GM11168 (cell line): Measurements from ENCODE around the gene GALNT1.

Experiments used
- in situ Hi-C: fragments of 300-500 bp; cut with MboI; formaldehyde crosslinking; loops from one replicate; pipeline ENCODE4 v1.12.0; 2022; ENCODE audit warnings: low sequenced_read_pairs; ENCODE audit not compliant: unreplicated experiment

GALNT1 gene

GRCh38 chr18:35616664-35617423 lies 35.3 kb downstream of the GALNT1 start:
- in situ Hi-C loops: no loop called here

GRCh38 chr18:35617865-35618264 lies 36.3 kb downstream of the GALNT1 start:
- in situ Hi-C loops: no loop called here

- in situ Hi-C loops: no loop called here
Measured at GRCh38 chr18:35618289-35618688, 36.7 kb downstream of the GALNT1 start.

GRCh38 chr18:35618696-35619095 lies 37.2 kb downstream of the GALNT1 start:
- in situ Hi-C loops: no loop called here

GRCh38 chr18:35619464-35619863 lies 37.9 kb downstream of the GALNT1 start:
- in situ Hi-C loops: no loop called here

- in situ Hi-C loops: no loop called here
Measured at GRCh38 chr18:35619941-35620340, 38.4 kb downstream of the GALNT1 start.

- in situ Hi-C loops: no loop called here
Measured at GRCh38 chr18:35620765-35621164, 39.2 kb downstream of the GALNT1 start.

- in situ Hi-C loops: no loop called here
Measured at GRCh38 chr18:35623255-35623654, 41.7 kb downstream of the GALNT1 start.

GRCh38 chr18:35624146-35624545 lies 42.6 kb downstream of the GALNT1 start:
- in situ Hi-C loops: no loop called here

- in situ Hi-C loops: no loop called here
Measured at GRCh38 chr18:35625232-35625631, 43.7 kb downstream of the GALNT1 start.

GRCh38 chr18:35633761-35634160 lies 52.2 kb downstream of the GALNT1 start:
- in situ Hi-C loops: no loop called here

GRCh38 chr18:35634323-35634722 lies 52.8 kb downstream of the GALNT1 start:
- in situ Hi-C loops: no loop called here

- in situ Hi-C loops: no loop called here
Measured at GRCh38 chr18:35635170-35635569, 53.6 kb downstream of the GALNT1 start.

- in situ Hi-C loops: no loop called here
Measured at GRCh38 chr18:35637227-35637626, 55.7 kb downstream of the GALNT1 start.

GRCh38 chr18:35639296-35639695 lies 57.8 kb downstream of the GALNT1 start:
- in situ Hi-C loops: no loop called here

GRCh38 chr18:35641467-35641866 lies 59.9 kb downstream of the GALNT1 start:
- in situ Hi-C loops: no loop called here

- in situ Hi-C loops: no loop called here
Measured at GRCh38 chr18:35641916-35642315, 60.4 kb downstream of the GALNT1 start.

- in situ Hi-C loops: no loop called here
Measured at GRCh38 chr18:35642802-35643201, 61.3 kb downstream of the GALNT1 start.

GRCh38 chr18:35646449-35646848 lies 64.9 kb downstream of the GALNT1 start:
- in situ Hi-C loops: no loop called here

- in situ Hi-C loops: no loop called here
Measured at GRCh38 chr18:35653392-35654135, 72.0 kb downstream of the GALNT1 start.

- in situ Hi-C loops: no loop called here
Measured at GRCh38 chr18:35658112-35658511, 76.6 kb downstream of the GALNT1 start.
